Measurements from ENCODE around the gene TTF2.

The TTF2 gene

GRCh38 chr1:117020526-117021156 lies 39.5 kb upstream of the TTF2 start:
- no peak overlapping the region for H3K4me3 ChIP-seq (ENCODE audit: low read depth, low read length)
- TF ChIP-seq CTCF (IDR thresholded peaks at IDR 0.05; ENCODE audit: low read depth, low read length): no peak

- no peak overlapping the region for H3K4me3 ChIP-seq (ENCODE audit: low read depth, low read length)
- no peak for TF ChIP-seq CTCF (IDR thresholded peaks at IDR 0.05; ENCODE audit: low read depth, low read length)
Observed at GRCh38 chr1:117022114-117022513, 38.0 kb upstream of the TTF2 start.

- no peak overlapping the region for H3K4me3 ChIP-seq (ENCODE audit: low read depth, low read length)
- no peak for TF ChIP-seq CTCF (IDR thresholded peaks at IDR 0.05; ENCODE audit: low read depth, low read length)
Observed at GRCh38 chr1:117025568-117025967, 34.6 kb upstream of the TTF2 start.

GRCh38 chr1:117026361-117026760 lies 33.8 kb upstream of the TTF2 start:
- TF ChIP-seq CTCF (IDR thresholded peaks at IDR 0.05; ENCODE audit: low read depth, low read length): no peak
- H3K4me3 ChIP-seq (ENCODE audit: low read depth, low read length): no peak overlapping the region

GRCh38 chr1:117029685-117030084 lies 30.4 kb upstream of the TTF2 start:
- no peak for TF ChIP-seq CTCF (IDR thresholded peaks at IDR 0.05; ENCODE audit: low read depth, low read length)
- no peak overlapping the region for H3K4me3 ChIP-seq (ENCODE audit: low read depth, low read length)

- H3K4me3 ChIP-seq (ENCODE audit: low read depth, low read length): no peak overlapping the region
- no peak for TF ChIP-seq CTCF (IDR thresholded peaks at IDR 0.05; ENCODE audit: low read depth, low read length)
Observed at GRCh38 chr1:117030271-117030877, 29.8 kb upstream of the TTF2 start.

GRCh38 chr1:117032266-117032665 lies 27.9 kb upstream of the TTF2 start:
- H3K4me3 ChIP-seq (ENCODE audit: low read depth, low read length): no peak overlapping the region
- TF ChIP-seq CTCF (IDR thresholded peaks at IDR 0.05; ENCODE audit: low read depth, low read length): no peak
